HepG2 (cell line): ENCODE measurements around the gene C22orf15. TPM values are rescaled to one million over a fixed set of nuclear protein-coding genes. Genes with fewer than 3 reads are reported as not detected.
A peak's percentile ranks its signal among the peaks of the same experiment; 100 is the strongest.

ENCODE experiments used
- CHCHD3 ChIP-seq: sonication (generic); formaldehyde crosslinking; IDR thresholded peaks from 2 replicates; pipeline ENCODE4 v1.8.0; 2022; ENCODE audit warnings: mild to moderate bottlenecking, missing genetic modification reagents, moderate library complexity
- HMG20A ChIP-seq: IDR thresholded peaks from 2 replicates; pipeline ENCODE4 v1.6.1; 2016; ENCODE audit warnings: borderline replicate concordance
- HOXD1 ChIP-seq: sonication (generic); formaldehyde crosslinking; IDR thresholded peaks from 2 replicates; pipeline ENCODE4 v1.5.0; 2020; ENCODE audit warnings: missing genetic modification reagents
- MBD4 ChIP-seq: IDR thresholded peaks from 2 replicates; pipeline ENCODE4 v1.6.1; 2012; ENCODE audit warnings: low read length, inconsistent platforms, borderline replicate concordance
- MED8 ChIP-seq: sonication (generic); formaldehyde crosslinking; IDR thresholded peaks from 2 replicates; pipeline ENCODE4 v1.8.1; 2023; ENCODE audit warnings: mild to moderate bottlenecking, missing genetic modification reagents; ENCODE audit not compliant: insufficient replicate concordance
- POLR2G ChIP-seq: fragments of 200-400 bp; formaldehyde crosslinking; IDR thresholded peaks from 2 replicates; pipeline ENCODE4 v1.6.1; 2018; ENCODE audit warnings: mild to moderate bottlenecking, low read depth, low read length, moderate library complexity
- REXO4 ChIP-seq: sonication (generic); formaldehyde crosslinking; IDR thresholded peaks from 2 replicates; pipeline ENCODE4 v1.8.0; 2022; ENCODE audit warnings: missing genetic modification reagents, mild to moderate bottlenecking, borderline replicate concordance
- RXRA ChIP-seq: sonication (generic); formaldehyde crosslinking; IDR thresholded peaks from 2 replicates; pipeline ENCODE4 v1.5.1; 2020; ENCODE audit warnings: missing genetic modification reagents
- SIX1 ChIP-seq: sonication (generic); formaldehyde crosslinking; IDR thresholded peaks from 2 replicates; pipeline ENCODE4 v1.4.0; 2020; ENCODE audit warnings: missing genetic modification reagents, borderline replicate concordance
- SIX4 ChIP-seq: sonication (generic); formaldehyde crosslinking; IDR thresholded peaks from 2 replicates; pipeline ENCODE4 v1.4.0; 2020; ENCODE audit warnings: missing genetic modification reagents
- TCF7L2 ChIP-seq: IDR thresholded peaks from 2 replicates; pipeline ENCODE4 v1.6.1; 2011; ENCODE audit warnings: mild to moderate bottlenecking, low read depth, low read length, moderate library complexity
- ZBTB21 ChIP-seq: sonication (generic); formaldehyde crosslinking; IDR thresholded peaks from 2 replicates; pipeline ENCODE4 v1.4.0; 2020; ENCODE audit warnings: missing genetic modification reagents
- ZFP36L1 ChIP-seq: sonication (generic); formaldehyde crosslinking; IDR thresholded peaks from 2 replicates; pipeline ENCODE4 v1.8.0; 2022; ENCODE audit warnings: mild to moderate bottlenecking, missing genetic modification reagents, moderate library complexity
- ZMYM4 ChIP-seq: sonication (generic); formaldehyde crosslinking; IDR thresholded peaks from 2 replicates; pipeline ENCODE4 v1.8.1; 2023; ENCODE audit warnings: mild to moderate bottlenecking, missing genetic modification reagents
- ZNF121 ChIP-seq: sonication (generic); formaldehyde crosslinking; IDR thresholded peaks from 2 replicates; pipeline ENCODE4 v1.5.0; 2020; ENCODE audit warnings: mild to moderate bottlenecking, missing genetic modification reagents
- ZNF230 ChIP-seq: sonication (generic); formaldehyde crosslinking; IDR thresholded peaks from 2 replicates; pipeline ENCODE4 v1.4.0; 2020; ENCODE audit warnings: mild to moderate bottlenecking, missing genetic modification reagents
- ZNF362 ChIP-seq: sonication (generic); formaldehyde crosslinking; IDR thresholded peaks from 2 replicates; pipeline ENCODE4 v1.4.0; 2020; ENCODE audit warnings: missing genetic modification reagents, mild to moderate bottlenecking, borderline replicate concordance
- ZNF788 ChIP-seq: sonication (generic); formaldehyde crosslinking; IDR thresholded peaks from 2 replicates; pipeline ENCODE4 v1.5.0; 2020; ENCODE audit warnings: mild to moderate bottlenecking, missing genetic modification reagents, borderline replicate concordance
- polyA plus RNA-seq, 8 experiments: library from polyadenylated mRNA; depleted of rRNA in 3 of 8; stranded (reverse) in 7 of 8; unstranded in 1 of 8; fragments of >200 nt; fragmentation: Illumina TruSeq in 4 of 8; extraction: Trizol in 4 of 8; gene quantifications; 2 replicates each; pipeline versions ENCODE4 v1.2.1 to v1.2.3, GENCODE V29; 2011 to 2016; ENCODE audit warnings: low read depth in 4 of 8, missing spikeins in 1 of 8, mixed read lengths in 1 of 8; ENCODE audit not compliant: insufficient read depth in 1 of 8
- total RNA-seq, 5 experiments: library from RNA; depleted of rRNA; stranded (reverse); fragments of >200 nt; fragmentation: Illumina TruSeq; extraction: Trizol; gene quantifications; 2 replicates each; pipeline ENCODE4 v1.2.3, GENCODE V29; 2016; ENCODE audit warnings: low read depth in 1 of 5
- TF ChIP-seq, protein P1 (sequence below): sonication (generic); formaldehyde crosslinking; IDR thresholded peaks from 2 replicates; pipeline ENCODE4 v1.8.1; 2023; ENCODE audit warnings: mild to moderate bottlenecking, missing genetic modification reagents
- TF ChIP-seq, protein P2 (sequence below): sonication (generic); formaldehyde crosslinking; IDR thresholded peaks from 2 replicates; pipeline ENCODE4 v1.4.0; 2020; ENCODE audit warnings: mild to moderate bottlenecking, missing genetic modification reagents, borderline replicate concordance

The C22orf15 gene
- total and polyA plus RNA-seq, 2 of the 13 experiments (the other 11 are each of a cell fraction or from before 2014, with no cell fraction given), result not detected

DNA sequence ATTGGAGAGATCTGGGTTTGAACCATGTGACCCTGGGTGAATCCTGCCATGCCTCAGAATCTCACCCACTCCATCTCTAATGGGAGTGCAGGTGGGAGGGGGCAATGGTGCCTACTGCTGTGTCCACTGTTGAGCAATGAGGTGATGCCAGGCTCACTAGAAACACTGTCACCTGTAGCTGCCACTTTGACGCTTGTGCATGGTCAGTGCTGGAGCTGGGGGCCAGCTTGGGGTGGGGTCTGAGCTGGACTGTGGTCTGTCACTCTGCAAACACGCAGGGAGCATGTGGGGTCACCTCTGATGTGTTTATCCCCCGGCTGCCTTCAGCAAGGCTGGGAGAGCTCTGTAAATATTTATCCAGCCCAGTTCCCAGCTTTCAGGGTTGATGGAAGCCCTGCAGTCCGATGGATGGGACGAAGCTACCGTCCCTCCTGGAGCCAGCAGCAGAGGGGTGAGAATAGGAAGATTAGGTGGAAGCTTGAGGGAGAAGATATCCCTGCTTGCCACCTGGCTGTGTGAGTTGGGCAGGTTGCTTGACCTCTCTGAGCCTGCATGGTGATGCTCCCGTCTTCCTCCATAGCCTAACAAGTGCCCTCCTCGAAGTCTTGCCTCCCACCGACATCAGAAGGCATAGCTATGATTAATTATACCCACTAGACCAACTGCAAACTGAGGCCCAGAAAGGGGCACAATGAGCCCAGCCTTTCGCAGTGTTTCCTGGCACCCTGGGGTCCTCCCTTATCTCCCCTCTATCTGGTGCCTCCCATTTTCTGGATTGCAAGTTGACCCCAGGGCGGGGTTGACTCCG lies 11.5 kb downstream of the C22orf15 start (continued):
- TF ChIP-seq, protein P1, sequence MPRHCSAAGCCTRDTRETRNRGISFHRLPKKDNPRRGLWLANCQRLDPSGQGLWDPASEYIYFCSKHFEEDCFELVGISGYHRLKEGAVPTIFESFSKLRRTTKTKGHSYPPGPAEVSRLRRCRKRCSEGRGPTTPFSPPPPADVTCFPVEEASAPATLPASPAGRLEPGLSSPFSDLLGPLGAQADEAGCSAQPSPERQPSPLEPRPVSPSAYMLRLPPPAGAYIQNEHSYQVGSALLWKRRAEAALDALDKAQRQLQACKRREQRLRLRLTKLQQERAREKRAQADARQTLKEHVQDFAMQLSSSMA (CRISPR knock-in tag), result no peak
- TF ChIP-seq HMG20A (peak; percentile 69), CHCHD3 (no peak), HOXD1 (CRISPR knock-in tag) (0 out of 2 replicates have a peak, but pooled peaks have one; percentile 55), REXO4 (CRISPR knock-in tag) (no peak), ZNF788 (CRISPR knock-in tag) (peak; percentile 86; the same call in 1 of the 2 replicates), ZMYM4 (peak; percentile 70), MED8 (CRISPR knock-in tag) (peak; percentile 22), ZNF362 (CRISPR knock-in tag) (peak; percentile 59; the same call in 1 of the 2 replicates), SIX4 (0 out of 2 replicates have a peak, but pooled peaks have one; percentile 62), MBD4 (no peak), ZNF230 (CRISPR knock-in tag) (0 out of 2 replicates have a peak, but pooled peaks have one; percentile 65), TCF7L2 (no peak), SIX1 (CRISPR knock-in tag) (no peak; the same call in 1 of the 2 replicates), ZNF121 (no peak; the same call in none of the 2 replicates), ZFP36L1 (CRISPR knock-in tag) (peak; percentile 81; the same call in 1 of the 2 replicates), POLR2G (peak; percentile 51; the same call in 1 of the 2 replicates), RXRA (CRISPR knock-in tag) (peak; percentile 99), ZBTB21 (CRISPR knock-in tag) (no peak)
- TF ChIP-seq, protein P2, sequence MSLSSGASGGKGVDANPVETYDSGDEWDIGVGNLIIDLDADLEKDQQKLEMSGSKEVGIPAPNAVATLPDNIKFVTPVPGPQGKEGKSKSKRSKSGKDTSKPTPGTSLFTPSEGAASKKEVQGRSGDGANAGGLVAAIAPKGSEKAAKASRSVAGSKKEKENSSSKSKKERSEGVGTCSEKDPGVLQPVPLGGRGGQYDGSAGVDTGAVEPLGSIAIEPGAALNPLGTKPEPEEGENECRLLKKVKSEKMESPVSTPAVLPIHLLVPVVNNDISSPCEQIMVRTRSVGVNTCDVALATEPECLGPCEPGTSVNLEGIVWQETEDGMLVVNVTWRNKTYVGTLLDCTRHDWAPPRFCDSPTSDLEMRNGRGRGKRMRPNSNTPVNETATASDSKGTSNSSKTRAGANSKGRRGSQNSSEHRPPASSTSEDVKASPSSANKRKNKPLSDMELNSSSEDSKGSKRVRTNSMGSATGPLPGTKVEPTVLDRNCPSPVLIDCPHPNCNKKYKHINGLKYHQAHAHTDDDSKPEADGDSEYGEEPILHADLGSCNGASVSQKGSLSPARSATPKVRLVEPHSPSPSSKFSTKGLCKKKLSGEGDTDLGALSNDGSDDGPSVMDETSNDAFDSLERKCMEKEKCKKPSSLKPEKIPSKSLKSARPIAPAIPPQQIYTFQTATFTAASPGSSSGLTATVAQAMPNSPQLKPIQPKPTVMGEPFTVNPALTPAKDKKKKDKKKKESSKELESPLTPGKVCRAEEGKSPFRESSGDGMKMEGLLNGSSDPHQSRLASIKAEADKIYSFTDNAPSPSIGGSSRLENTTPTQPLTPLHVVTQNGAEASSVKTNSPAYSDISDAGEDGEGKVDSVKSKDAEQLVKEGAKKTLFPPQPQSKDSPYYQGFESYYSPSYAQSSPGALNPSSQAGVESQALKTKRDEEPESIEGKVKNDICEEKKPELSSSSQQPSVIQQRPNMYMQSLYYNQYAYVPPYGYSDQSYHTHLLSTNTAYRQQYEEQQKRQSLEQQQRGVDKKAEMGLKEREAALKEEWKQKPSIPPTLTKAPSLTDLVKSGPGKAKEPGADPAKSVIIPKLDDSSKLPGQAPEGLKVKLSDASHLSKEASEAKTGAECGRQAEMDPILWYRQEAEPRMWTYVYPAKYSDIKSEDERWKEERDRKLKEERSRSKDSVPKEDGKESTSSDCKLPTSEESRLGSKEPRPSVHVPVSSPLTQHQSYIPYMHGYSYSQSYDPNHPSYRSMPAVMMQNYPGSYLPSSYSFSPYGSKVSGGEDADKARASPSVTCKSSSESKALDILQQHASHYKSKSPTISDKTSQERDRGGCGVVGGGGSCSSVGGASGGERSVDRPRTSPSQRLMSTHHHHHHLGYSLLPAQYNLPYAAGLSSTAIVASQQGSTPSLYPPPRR, result peak; percentile 86; the same call in 1 of the 2 replicates
